Measurements from ENCODE around the gene TEX28.
"Not testable (repeated sequence)": the region's sequence is repeated elsewhere in the genome, so short reads cannot be mapped to it uniquely, and the experiment has no call there.

DNA sequence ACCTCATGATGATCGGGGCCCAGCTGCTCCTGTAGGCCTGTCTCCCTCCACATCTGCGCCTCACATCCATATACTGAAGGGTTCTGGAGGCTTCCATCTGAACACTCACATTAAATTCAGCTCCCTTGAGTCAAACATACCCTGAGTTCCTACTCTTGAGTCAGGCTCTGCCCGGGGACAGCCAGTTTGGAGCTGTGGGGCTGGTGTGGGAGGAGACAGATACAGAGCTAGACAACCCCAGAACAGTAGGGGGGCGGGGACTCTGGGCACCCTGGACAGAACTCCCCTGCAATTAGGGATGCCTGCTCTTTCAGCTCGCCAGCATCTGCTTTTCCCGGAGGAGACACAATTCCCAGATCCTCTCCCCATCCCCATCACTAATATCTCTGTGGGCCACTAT is 31.9 kb downstream of the TEX28 start:
- TF ChIP-seq, protein P1, sequence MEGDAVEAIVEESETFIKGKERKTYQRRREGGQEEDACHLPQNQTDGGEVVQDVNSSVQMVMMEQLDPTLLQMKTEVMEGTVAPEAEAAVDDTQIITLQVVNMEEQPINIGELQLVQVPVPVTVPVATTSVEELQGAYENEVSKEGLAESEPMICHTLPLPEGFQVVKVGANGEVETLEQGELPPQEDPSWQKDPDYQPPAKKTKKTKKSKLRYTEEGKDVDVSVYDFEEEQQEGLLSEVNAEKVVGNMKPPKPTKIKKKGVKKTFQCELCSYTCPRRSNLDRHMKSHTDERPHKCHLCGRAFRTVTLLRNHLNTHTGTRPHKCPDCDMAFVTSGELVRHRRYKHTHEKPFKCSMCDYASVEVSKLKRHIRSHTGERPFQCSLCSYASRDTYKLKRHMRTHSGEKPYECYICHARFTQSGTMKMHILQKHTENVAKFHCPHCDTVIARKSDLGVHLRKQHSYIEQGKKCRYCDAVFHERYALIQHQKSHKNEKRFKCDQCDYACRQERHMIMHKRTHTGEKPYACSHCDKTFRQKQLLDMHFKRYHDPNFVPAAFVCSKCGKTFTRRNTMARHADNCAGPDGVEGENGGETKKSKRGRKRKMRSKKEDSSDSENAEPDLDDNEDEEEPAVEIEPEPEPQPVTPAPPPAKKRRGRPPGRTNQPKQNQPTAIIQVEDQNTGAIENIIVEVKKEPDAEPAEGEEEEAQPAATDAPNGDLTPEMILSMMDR (IDR thresholded peaks at IDR 0.05; ENCODE audit: insufficient read depth, low read length, poor library complexity, severe bottlenecking), result not testable (repeated sequence)
- not testable (repeated sequence) for TF ChIP-seq EZH2phosphoT487 (conservative IDR thresholded peaks at IDR 0.05; ENCODE audit: low read length)
